HEK293T (cell line): ENCODE data around the gene ABCC8.

Experiments
- CTCF ChIA-PET: fragments of 350-600 bp; formaldehyde crosslinking; extraction: SDS; loops from one replicate; lab custom pipeline; 2021; ENCODE audit warnings: antibody characterized with exemption, inconsistent platforms; lab: Yijun Ruan, JAX
- POLR2A ChIA-PET: fragments of 350-600 bp; formaldehyde crosslinking; extraction: SDS; loops from one replicate; lab custom pipeline; 2020; ENCODE audit warnings: antibody characterized with exemption, inconsistent platforms; lab: Yijun Ruan, JAX
- DNase-seq: peaks from one replicate; pipeline ENCODE4 v3.0.0; 2012; ENCODE audit warnings: mixed read lengths; ENCODE audit errors: extremely low spot score
- ARNT ChIP-seq: fragments of 450-650 bp; IDR thresholded peaks from 2 replicates; pipeline ENCODE4 v1.6.1; 2017; ENCODE audit warnings: mild to moderate bottlenecking
- BHLHE40 ChIP-seq: fragments of 450-650 bp; IDR thresholded peaks from 2 replicates; pipeline ENCODE4 v1.6.1; 2016; ENCODE audit warnings: mild to moderate bottlenecking, moderate library complexity, borderline replicate concordance
- CTBP1 ChIP-seq: fragments of 450-650 bp; IDR thresholded peaks from 2 replicates; pipeline ENCODE4 v1.6.1; 2016; ENCODE audit warnings: borderline replicate concordance
- ELF4 ChIP-seq: fragments of 450-650 bp; IDR thresholded peaks from 2 replicates; pipeline ENCODE4 v1.6.1; 2017; ENCODE audit warnings: antibody characterized with exemption
- FOXK2 ChIP-seq: fragments of 450-650 bp; IDR thresholded peaks from 2 replicates; pipeline ENCODE4 v1.6.1; 2016; ENCODE audit warnings: mild to moderate bottlenecking
- FOXM1 ChIP-seq: fragments of 450-650 bp; IDR thresholded peaks from 2 replicates; pipeline ENCODE4 v1.6.1; 2017; ENCODE audit warnings: mild to moderate bottlenecking, borderline replicate concordance
- LEF1 ChIP-seq: fragments of 450-650 bp; IDR thresholded peaks from 2 replicates; pipeline ENCODE4 v1.6.1; 2017; ENCODE audit warnings: mild to moderate bottlenecking, borderline replicate concordance
- NFRKB ChIP-seq: fragments of 450-650 bp; IDR thresholded peaks from 2 replicates; pipeline ENCODE4 v1.6.1; 2016; ENCODE audit warnings: mild to moderate bottlenecking, moderate library complexity
- SUZ12 ChIP-seq: fragments of 450-650 bp; IDR thresholded peaks from 2 replicates; pipeline ENCODE4 v1.6.1; 2016; ENCODE audit warnings: mild to moderate bottlenecking
- ZNF384 ChIP-seq: fragments of 450-650 bp; IDR thresholded peaks from 2 replicates; pipeline ENCODE4 v1.6.1; 2016

ABCC8 gene

DNA sequence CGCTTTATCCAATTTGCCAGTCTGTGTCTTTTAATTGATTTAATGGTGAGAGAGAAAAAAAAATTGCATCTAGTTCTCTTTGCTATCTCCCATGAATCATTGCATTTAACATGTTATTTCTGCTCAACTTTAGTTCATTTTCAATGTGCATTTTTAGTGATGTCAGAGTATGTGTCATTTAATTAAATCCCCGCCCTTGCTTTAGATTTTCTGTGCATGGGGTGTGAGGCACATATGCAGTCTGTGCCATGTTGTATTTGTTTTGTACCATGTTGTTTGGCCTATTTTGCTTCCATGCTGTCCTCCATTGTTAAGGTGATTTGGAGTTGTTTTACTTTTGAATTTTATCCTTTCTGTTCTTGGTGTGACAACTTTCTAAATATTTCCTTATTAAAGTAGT is 133.4 kb downstream of the ABCC8 start:
- ChIA-PET CTCF (no interaction called here), POLR2A (no interaction called here)
- TF ChIP-seq FOXK2 (no peak), LEF1 (no peak), NFRKB (no peak), BHLHE40 (no peak), SUZ12 (no peak), CTBP1 (no peak), ARNT (no peak), ELF4 (no peak), ZNF384 (no peak), FOXM1 (no peak)
- DNase-seq = no peak
